Measurements from ENCODE around the gene SIRPB1. TPM values are rescaled to one million over a fixed set of nuclear protein-coding genes. Genes with fewer than 3 reads are reported as not detected.

The SIRPB1 gene
- total RNA-seq, 1 donor from 2014 or later, result 1.6 TPM

DNA sequence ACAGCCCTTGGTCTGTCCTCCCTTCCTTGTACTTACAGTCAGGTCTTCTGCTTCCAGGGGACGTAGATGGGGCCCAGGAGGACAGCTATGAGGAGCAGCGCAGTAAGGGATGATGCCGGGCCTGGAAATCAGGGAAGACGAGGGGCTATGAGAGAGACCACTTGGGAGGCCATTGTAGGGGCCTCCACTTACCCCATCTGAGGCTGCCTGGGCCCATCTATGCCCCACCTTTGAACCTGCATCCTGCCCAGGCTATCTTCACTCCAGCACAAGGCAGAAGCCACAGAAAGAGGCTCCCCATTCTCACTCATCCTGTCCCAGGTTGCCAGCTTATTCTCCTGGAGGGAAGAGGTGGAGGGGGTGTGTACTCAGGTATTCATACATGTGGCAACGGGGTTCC, 10.4 kb upstream of the SIRPB1 start:
- TF ChIP-seq, protein P1, sequence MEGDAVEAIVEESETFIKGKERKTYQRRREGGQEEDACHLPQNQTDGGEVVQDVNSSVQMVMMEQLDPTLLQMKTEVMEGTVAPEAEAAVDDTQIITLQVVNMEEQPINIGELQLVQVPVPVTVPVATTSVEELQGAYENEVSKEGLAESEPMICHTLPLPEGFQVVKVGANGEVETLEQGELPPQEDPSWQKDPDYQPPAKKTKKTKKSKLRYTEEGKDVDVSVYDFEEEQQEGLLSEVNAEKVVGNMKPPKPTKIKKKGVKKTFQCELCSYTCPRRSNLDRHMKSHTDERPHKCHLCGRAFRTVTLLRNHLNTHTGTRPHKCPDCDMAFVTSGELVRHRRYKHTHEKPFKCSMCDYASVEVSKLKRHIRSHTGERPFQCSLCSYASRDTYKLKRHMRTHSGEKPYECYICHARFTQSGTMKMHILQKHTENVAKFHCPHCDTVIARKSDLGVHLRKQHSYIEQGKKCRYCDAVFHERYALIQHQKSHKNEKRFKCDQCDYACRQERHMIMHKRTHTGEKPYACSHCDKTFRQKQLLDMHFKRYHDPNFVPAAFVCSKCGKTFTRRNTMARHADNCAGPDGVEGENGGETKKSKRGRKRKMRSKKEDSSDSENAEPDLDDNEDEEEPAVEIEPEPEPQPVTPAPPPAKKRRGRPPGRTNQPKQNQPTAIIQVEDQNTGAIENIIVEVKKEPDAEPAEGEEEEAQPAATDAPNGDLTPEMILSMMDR (IDR thresholded peaks at IDR 0.05), result no peak
- H3K36me3 Mint-ChIP-seq (ENCODE audit: low read depth), result no peaks in the 10 kb centered on the region
- no peaks in the 10 kb centered on the region for H3K9me3 Mint-ChIP-seq (ENCODE audit: low read depth)
- H3K4me3 Mint-ChIP-seq (ENCODE audit: unreplicated experiment), result no peak overlapping the region
- H3K4me1 Mint-ChIP-seq (ENCODE audit: low read depth), result no peaks in the 10 kb centered on the region
- DNase-seq (ENCODE audit: low spot score), result no peak
- H3K27me3 Mint-ChIP-seq (ENCODE audit: low read depth), result peaks cover 12% of the 10 kb centered on the region
- H3K27ac Mint-ChIP-seq (ENCODE audit: unreplicated experiment), result no peak overlapping the region

DNA sequence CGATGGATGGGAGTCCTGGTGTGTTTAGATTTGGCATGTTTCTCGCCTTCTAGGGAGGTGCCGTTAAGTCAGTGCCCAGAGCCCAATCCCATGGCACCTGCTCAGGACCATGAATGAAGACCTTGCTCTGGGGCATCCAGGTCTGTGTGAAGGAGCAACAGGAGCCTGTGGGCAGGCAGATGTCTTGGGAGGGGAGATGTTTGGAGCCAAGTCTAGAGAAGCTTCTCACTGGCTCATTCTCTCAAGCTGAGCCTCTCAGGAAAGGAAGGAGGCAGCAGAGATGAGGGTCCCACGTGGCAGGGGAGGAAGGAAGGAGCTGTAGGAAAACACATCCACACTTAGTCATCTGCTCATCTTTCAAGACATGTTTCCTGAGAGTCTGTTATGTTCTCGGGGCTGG, 9.5 kb upstream of the SIRPB1 start:
- no peak overlapping the region for H3K27ac Mint-ChIP-seq (ENCODE audit: unreplicated experiment)
- no peak overlapping the region for H3K4me3 Mint-ChIP-seq (ENCODE audit: unreplicated experiment)
- H3K9me3 Mint-ChIP-seq (ENCODE audit: low read depth), result no peaks in the 10 kb centered on the region
- H3K27me3 Mint-ChIP-seq (ENCODE audit: low read depth), result peaks cover 12% of the 10 kb centered on the region
- TF ChIP-seq, protein P1 (IDR thresholded peaks at IDR 0.05), result no peak
- H3K36me3 Mint-ChIP-seq (ENCODE audit: low read depth), result no peaks in the 10 kb centered on the region
- no peak for DNase-seq (ENCODE audit: low spot score)
- H3K4me1 Mint-ChIP-seq (ENCODE audit: low read depth), result no peaks in the 10 kb centered on the region

DNA sequence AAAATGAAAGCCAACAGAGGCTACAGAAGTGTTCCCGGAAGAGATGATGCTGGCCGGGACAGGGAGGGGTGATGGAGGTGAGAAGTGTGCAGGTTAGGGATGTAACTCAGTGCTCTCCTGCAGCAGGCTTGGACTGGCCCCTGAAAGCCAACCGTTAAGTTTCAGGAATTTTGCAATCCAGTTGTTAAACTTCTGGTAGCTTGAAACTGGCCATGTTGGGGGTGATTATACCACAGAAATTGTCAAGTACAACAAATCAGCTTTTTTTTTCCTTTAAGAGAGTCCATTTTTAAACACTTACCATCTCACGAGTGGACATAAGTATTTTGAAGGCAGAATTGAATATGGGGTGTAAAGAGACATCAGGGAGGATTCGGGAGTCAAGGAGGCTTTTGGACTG, 8.8 kb upstream of the SIRPB1 start:
- Mint-ChIP-seq H3K4me3 (ENCODE audit: unreplicated experiment) (no peak overlapping the region), H3K27me3 (ENCODE audit: low read depth) (peaks cover 12% of the 10 kb centered on the region)

DNA sequence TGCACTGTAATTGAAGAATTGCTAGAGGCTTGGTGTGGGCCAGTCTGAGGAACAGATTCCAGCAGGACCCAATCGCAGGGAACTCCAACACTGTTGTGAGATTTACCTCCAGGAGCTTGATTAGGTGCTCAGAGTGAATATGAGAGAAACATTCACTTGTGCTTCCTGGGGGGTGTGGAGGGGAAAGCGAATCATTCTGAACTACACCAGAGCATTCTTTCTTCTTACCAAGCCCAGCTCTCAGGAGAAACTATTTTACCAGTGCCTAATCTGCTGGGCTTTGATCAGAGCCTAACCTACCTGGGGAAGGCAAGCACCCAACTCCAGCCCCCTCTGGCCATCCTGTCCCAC, 7.4 kb upstream of the SIRPB1 start:
- Mint-ChIP-seq H3K4me1 (ENCODE audit: low read depth) (no peaks in the 10 kb centered on the region), H3K27me3 (ENCODE audit: low read depth) (peaks cover 14% of the 10 kb centered on the region), H3K36me3 (ENCODE audit: low read depth) (no peaks in the 10 kb centered on the region), H3K27ac (ENCODE audit: unreplicated experiment) (no peak overlapping the region), H3K9me3 (ENCODE audit: low read depth) (no peaks in the 10 kb centered on the region), H3K4me3 (ENCODE audit: unreplicated experiment) (no peak overlapping the region)
- TF ChIP-seq, protein P1 (IDR thresholded peaks at IDR 0.05), result no peak
- DNase-seq (ENCODE audit: low spot score), result no peak

More for the DNA sequence above, 8.8 kb upstream of the SIRPB1 start:
- no peaks in the 10 kb centered on the region for H3K9me3 Mint-ChIP-seq (ENCODE audit: low read depth)
- H3K4me1 Mint-ChIP-seq (ENCODE audit: low read depth), result no peaks in the 10 kb centered on the region
- no peak overlapping the region for H3K27ac Mint-ChIP-seq (ENCODE audit: unreplicated experiment)
- H3K36me3 Mint-ChIP-seq (ENCODE audit: low read depth), result no peaks in the 10 kb centered on the region
- TF ChIP-seq, protein P1 (IDR thresholded peaks at IDR 0.05), result no peak
- no peak for DNase-seq (ENCODE audit: low spot score)

DNA sequence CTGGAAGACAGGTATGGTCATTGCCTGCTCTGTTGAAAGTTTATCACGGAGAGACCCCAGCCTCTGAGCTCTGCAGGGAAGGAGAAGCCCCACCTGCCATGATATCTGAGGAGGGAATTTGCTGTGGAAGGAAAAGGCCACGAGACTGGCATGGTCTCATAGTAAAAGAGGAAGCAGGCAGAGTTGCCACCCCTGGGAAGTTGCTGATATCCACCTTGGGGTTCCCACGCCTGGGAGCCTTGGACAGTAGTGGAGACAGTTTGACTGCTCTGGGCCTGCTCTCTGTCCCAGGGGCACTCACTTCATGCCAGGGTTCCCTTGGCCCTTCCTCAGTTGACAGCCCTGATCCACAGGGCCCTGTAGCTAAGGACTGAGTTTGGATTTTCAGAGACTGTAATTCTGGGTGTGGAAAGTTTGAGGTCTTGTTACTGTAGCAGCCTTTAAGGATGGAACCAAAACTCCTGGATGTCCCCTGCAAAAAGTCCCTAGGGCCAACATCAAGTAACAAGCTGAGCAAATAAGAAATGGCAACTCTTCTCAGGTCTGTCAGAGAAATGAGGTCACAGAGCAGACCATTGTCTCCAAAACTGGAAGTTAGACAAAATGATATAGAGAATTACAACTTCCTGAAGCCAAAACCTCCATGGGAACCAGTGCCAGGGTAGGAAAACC, 6.9 kb upstream of the SIRPB1 start:
- Mint-ChIP-seq H3K4me1 (ENCODE audit: low read depth) (no peaks in the 10 kb centered on the region), H3K27ac (ENCODE audit: unreplicated experiment) (no peak overlapping the region)

More for the DNA sequence above, 6.9 kb upstream of the SIRPB1 start:
- peaks cover 14% of the 10 kb centered on the region for H3K27me3 Mint-ChIP-seq (ENCODE audit: low read depth)
- no peak for DNase-seq (ENCODE audit: low spot score)
- H3K9me3 Mint-ChIP-seq (ENCODE audit: low read depth), result no peaks in the 10 kb centered on the region
- no peaks in the 10 kb centered on the region for H3K36me3 Mint-ChIP-seq (ENCODE audit: low read depth)
- H3K4me3 Mint-ChIP-seq (ENCODE audit: unreplicated experiment), result no peak overlapping the region
- TF ChIP-seq, protein P1 (IDR thresholded peaks at IDR 0.05), result no peak

All from chondrocyte (in vitro differentiated cells).